H9 (cell line): ENCODE measurements around the gene MVB12A. TPM values are rescaled to one million over a fixed set of nuclear protein-coding genes. Genes with fewer than 3 reads are reported as not detected.

Source experiments
- DNase-seq: peaks from one replicate; pipeline ENCODE4 v3.0.0-alpha.2; 2017
- H2AFZ ChIP-seq: one replicate; pipeline ENCODE4 v1.6.1; 2013; ENCODE audit warnings: mild to moderate bottlenecking, low read length, control low read depth, moderate library complexity
- H2AK5ac ChIP-seq: 2 replicates; pipeline ENCODE4 v1.6.1; 2013; ENCODE audit warnings: low read length, control low read depth, mixed read lengths; ENCODE audit not compliant: insufficient read length
- H2BK120ac ChIP-seq: one replicate; pipeline ENCODE4 v1.6.1; 2013; ENCODE audit warnings: low read depth, mild to moderate bottlenecking, low read length, control low read depth, inconsistent platforms; ENCODE audit not compliant: poor library complexity, severe bottlenecking
- H2BK12ac ChIP-seq: 2 replicates; pipeline ENCODE4 v1.6.1; 2013; ENCODE audit warnings: low read length, control low read depth, mixed read lengths, low read depth; ENCODE audit not compliant: insufficient read length
- H2BK15ac ChIP-seq: 2 replicates; pipeline ENCODE4 v1.6.1; 2013; ENCODE audit warnings: low read depth, low read length, control low read depth
- H2BK20ac ChIP-seq: one replicate; pipeline ENCODE4 v1.6.1; 2013; ENCODE audit warnings: low read depth, mild to moderate bottlenecking, low read length, control low read depth, inconsistent platforms; ENCODE audit not compliant: poor library complexity, severe bottlenecking
- H2BK5ac ChIP-seq: 2 replicates; pipeline ENCODE4 v1.6.1; 2013; ENCODE audit warnings: low read length, control low read depth, mixed read lengths; ENCODE audit not compliant: insufficient read length
- H3K14ac ChIP-seq: 2 replicates; pipeline ENCODE4 v1.6.1; 2013; ENCODE audit warnings: low read length, control low read depth; ENCODE audit not compliant: insufficient read depth
- H3K18ac ChIP-seq: 2 replicates; pipeline ENCODE4 v1.6.1; 2013; ENCODE audit warnings: low read depth, mild to moderate bottlenecking, mixed read lengths, low read length, control low read depth; ENCODE audit not compliant: insufficient read length
- H3K23ac ChIP-seq: 2 replicates; pipeline ENCODE4 v1.6.1; 2013; ENCODE audit warnings: low read length, control low read depth, mixed read lengths, low read depth; ENCODE audit not compliant: insufficient read length
- H3K23me2 ChIP-seq: 2 replicates; pipeline ENCODE4 v1.6.1; 2013; ENCODE audit warnings: low read depth, mild to moderate bottlenecking, mixed read lengths, low read length, control low read depth; ENCODE audit not compliant: insufficient read length, poor library complexity, severe bottlenecking
- H3K27ac ChIP-seq: 2 replicates; pipeline ENCODE4 v1.5.1; 2013; ENCODE audit warnings: low read length, control low read depth, mixed read lengths, low read depth; ENCODE audit not compliant: insufficient read length
- H3K27me3 ChIP-seq: 2 replicates; pipeline ENCODE4 v1.6.1; 2013; ENCODE audit warnings: low read length, control low read depth, inconsistent platforms; ENCODE audit not compliant: insufficient read depth
- H3K4ac ChIP-seq: 2 replicates; pipeline ENCODE4 v1.6.1; 2013; ENCODE audit warnings: low read depth, mild to moderate bottlenecking, control low read depth, inconsistent platforms, low read length, moderate library complexity
- H3K4me1 ChIP-seq: 2 replicates; pipeline ENCODE4 v1.6.1; 2013; ENCODE audit warnings: low read length, control low read depth, inconsistent platforms; ENCODE audit not compliant: insufficient read depth
- H3K4me2 ChIP-seq: 2 replicates; pipeline ENCODE4 v1.6.1; 2013; ENCODE audit warnings: low read length, control low read depth, mixed read lengths; ENCODE audit not compliant: insufficient read length, insufficient read depth
- H3K56ac ChIP-seq: 2 replicates; pipeline ENCODE4 v1.6.1; 2013; ENCODE audit warnings: low read depth, mild to moderate bottlenecking, mixed read lengths, low read length, control low read depth; ENCODE audit not compliant: insufficient read length
- H3K79me1 ChIP-seq: 2 replicates; pipeline ENCODE4 v1.6.1; 2013; ENCODE audit warnings: low read depth, mild to moderate bottlenecking, moderate library complexity, low read length, control low read depth, inconsistent platforms; ENCODE audit not compliant: insufficient read depth, poor library complexity, severe bottlenecking
- H3K79me2 ChIP-seq: 2 replicates; pipeline ENCODE4 v1.6.1; 2013; ENCODE audit warnings: low read length, control low read depth, inconsistent platforms; ENCODE audit not compliant: insufficient read depth
- H3K9ac ChIP-seq: 2 replicates; pipeline ENCODE4 v1.6.1; 2013; ENCODE audit warnings: low read length, control low read depth, mixed read lengths; ENCODE audit not compliant: insufficient read length; ENCODE audit errors: extremely low read depth
- H3K9me3 ChIP-seq: one replicate; pipeline ENCODE4 v1.6.1; 2013; ENCODE audit warnings: low read depth, low read length, inconsistent platforms; ENCODE audit not compliant: control insufficient read depth
- H3T11ph ChIP-seq: one replicate; pipeline ENCODE4 v1.6.1; 2013; ENCODE audit warnings: mild to moderate bottlenecking, low read length, control low read depth, inconsistent platforms
- H4K20me1 ChIP-seq: one replicate; pipeline ENCODE4 v1.6.1; 2013; ENCODE audit not compliant: control insufficient read depth, insufficient read length, insufficient read depth
- H4K5ac ChIP-seq: 2 replicates; pipeline ENCODE4 v1.6.1; 2013; ENCODE audit warnings: low read depth, mild to moderate bottlenecking, mixed read lengths, low read length, control low read depth; ENCODE audit not compliant: insufficient read length
- H4K8ac ChIP-seq: replicated peaks from 2 replicates; pipeline ENCODE4 v1.6.1; 2013; ENCODE audit warnings: low read length, control low read depth, mixed read lengths, low read depth; ENCODE audit not compliant: insufficient read length
- H4K91ac ChIP-seq: 2 replicates; pipeline ENCODE4 v1.6.1; 2013; ENCODE audit warnings: low read depth, mild to moderate bottlenecking, moderate library complexity, mixed read lengths, low read length, control low read depth; ENCODE audit not compliant: insufficient read length
- H3K27ac Mint-ChIP-seq, 3 experiments: 2 replicates in 2 of 3; 3 replicates in 1 of 3; pipeline ENCODE4 v1.8.0; 2020 to 2021; ENCODE audit warnings: mixed read lengths in 3 of 3, mild to moderate bottlenecking in 1 of 3, moderate library complexity in 1 of 3
- H3K27me3 Mint-ChIP-seq: 2 replicates; pipeline ENCODE4 v1.8.0; 2021; ENCODE audit warnings: low read depth, mild to moderate bottlenecking, moderate library complexity, mixed read lengths
- H3K36me3 Mint-ChIP-seq, 3 experiments: 2 replicates in 2 of 3; 3 replicates in 1 of 3; pipeline ENCODE4 v1.8.0; 2020 to 2021; ENCODE audit warnings: low read depth in 3 of 3, mixed read lengths in 3 of 3; ENCODE audit not compliant: insufficient read depth in 1 of 3
- H3K4me1 Mint-ChIP-seq, 2 experiments: 2 replicates each; pipeline ENCODE4 v1.8.0; 2020; ENCODE audit warnings: mixed read lengths in 2 of 2
- H3K4me3 Mint-ChIP-seq, 2 experiments: 2 replicates in 1 of 2; 3 replicates in 1 of 2; pipeline ENCODE4 v1.8.0; 2020 to 2021; ENCODE audit warnings: mild to moderate bottlenecking in 2 of 2, mixed read lengths in 2 of 2, moderate library complexity in 1 of 2
- H3K9me3 Mint-ChIP-seq, 2 experiments: 2 replicates in 1 of 2; 3 replicates in 1 of 2; pipeline ENCODE4 v1.8.0; 2020; ENCODE audit warnings: mild to moderate bottlenecking in 2 of 2, mixed read lengths in 2 of 2, moderate library complexity in 1 of 2
- WGBS: extraction: QIAGEN DNeasy Blood & Tissue Kit; methylation state at CpG from one replicate; pipeline ENCODE4 v1.1.7; 2013; ENCODE audit warnings: missing lambda C conversion rate, low lambda C conversion rate, mixed read lengths; ENCODE audit not compliant: insufficient read length; ENCODE audit errors: extremely low coverage; 5-methylcytosine and 5-hydroxymethylcytosine counted together
- total RNA-seq: library from RNA; stranded (reverse); gene quantifications from 2 replicates; pipeline ENCODE4 v1.2.1, GENCODE V29; 2021
- TF ChIP-seq, protein P1 (sequence below): fragments of 200-600 bp; sonication (generic); conservative IDR thresholded peaks from 3 replicates; pipeline ENCODE4 v1.8.0; 2021; ENCODE audit warnings: antibody characterized with exemption, mild to moderate bottlenecking

MVB12A gene
- total RNA-seq, 1 experiment from 2014 or later: 50.4 TPM

DNA sequence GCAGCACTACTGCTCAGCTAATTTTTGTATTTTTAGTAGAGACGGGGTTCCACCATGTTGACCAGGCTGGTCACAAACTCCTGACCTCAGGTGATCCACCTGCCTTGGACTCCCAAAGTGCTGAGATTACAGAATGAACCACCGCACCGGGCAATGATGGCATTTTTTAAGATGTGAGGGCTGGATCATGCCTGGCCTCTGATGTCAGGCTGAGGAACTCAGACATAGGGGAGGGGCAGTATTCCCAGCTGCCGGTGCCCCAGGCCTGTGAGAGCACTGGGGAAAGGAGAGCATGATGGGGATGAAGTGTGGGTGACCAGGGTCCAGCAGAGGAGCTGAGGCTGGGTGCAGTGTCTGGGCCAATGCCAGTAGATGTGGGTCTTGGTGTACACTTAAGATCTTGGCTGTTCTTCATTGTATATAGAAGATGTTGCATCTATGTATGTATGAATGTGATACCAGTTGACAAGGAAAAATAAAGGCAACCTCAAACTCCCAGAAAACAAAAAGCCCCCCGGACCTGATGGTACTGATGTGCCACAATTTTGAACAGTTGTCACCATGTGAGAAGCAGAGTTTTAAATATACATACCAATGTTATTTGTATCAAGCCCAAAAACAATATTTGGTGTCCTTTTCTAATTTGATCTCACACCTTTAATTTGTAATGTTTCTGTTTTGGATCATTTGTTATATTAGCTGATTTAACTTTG is 39.3 kb upstream of the MVB12A start:
- Histone ChIP-seq H3K4me1 (no peaks in the 10 kb centered on the region; the same call in 1 of the 2 replicates), H2BK12ac (no peak overlapping the region), H3K9me3 (no peaks in the 10 kb centered on the region)

More for the DNA sequence above, 39.3 kb upstream of the MVB12A start:
- H2BK20ac ChIP-seq: no peak overlapping the region
- Mint-ChIP-seq H3K9me3 (peaks cover 9 to 10% of the 10 kb centered on the region in 2 experiments; a peak in 4 of 5 replicates), H3K36me3 (peaks cover 2 to 9% (median 3%) of the 10 kb centered on the region in 3 experiments; a peak in 4 of 7 replicates), H3K27me3 (no peaks in the 10 kb centered on the region), H3K4me3 (no peak overlapping the region), H3K4me1 (peaks cover 9 to 12% of the 10 kb centered on the region in 2 experiments), H3K27ac (no peak overlapping the region)
- H3K23me2 ChIP-seq: no peaks in the 10 kb centered on the region
- WGBS: no CpG with 5 or more reads among the region's 5 CpGs
- H2AK5ac ChIP-seq: no peak overlapping the region
- no peak overlapping the region for H4K5ac ChIP-seq
- no peak overlapping the region for H2BK15ac ChIP-seq
- no peak overlapping the region for H4K8ac ChIP-seq
- no peak overlapping the region for H3K4me2 ChIP-seq
- no peak overlapping the region for H3K27ac ChIP-seq
- H2AFZ ChIP-seq: no peak overlapping the region
- no peaks in the 10 kb centered on the region for H3K79me1 ChIP-seq
- no peak overlapping the region for H2BK5ac ChIP-seq
- no peaks in the 10 kb centered on the region for H3K79me2 ChIP-seq
- no peak overlapping the region for H3K18ac ChIP-seq
- no peak overlapping the region for H3K56ac ChIP-seq
- no peaks in the 10 kb centered on the region for H4K20me1 ChIP-seq
- no peak overlapping the region for H4K91ac ChIP-seq
- H3K9ac ChIP-seq: no peak overlapping the region
- TF ChIP-seq, protein P1, sequence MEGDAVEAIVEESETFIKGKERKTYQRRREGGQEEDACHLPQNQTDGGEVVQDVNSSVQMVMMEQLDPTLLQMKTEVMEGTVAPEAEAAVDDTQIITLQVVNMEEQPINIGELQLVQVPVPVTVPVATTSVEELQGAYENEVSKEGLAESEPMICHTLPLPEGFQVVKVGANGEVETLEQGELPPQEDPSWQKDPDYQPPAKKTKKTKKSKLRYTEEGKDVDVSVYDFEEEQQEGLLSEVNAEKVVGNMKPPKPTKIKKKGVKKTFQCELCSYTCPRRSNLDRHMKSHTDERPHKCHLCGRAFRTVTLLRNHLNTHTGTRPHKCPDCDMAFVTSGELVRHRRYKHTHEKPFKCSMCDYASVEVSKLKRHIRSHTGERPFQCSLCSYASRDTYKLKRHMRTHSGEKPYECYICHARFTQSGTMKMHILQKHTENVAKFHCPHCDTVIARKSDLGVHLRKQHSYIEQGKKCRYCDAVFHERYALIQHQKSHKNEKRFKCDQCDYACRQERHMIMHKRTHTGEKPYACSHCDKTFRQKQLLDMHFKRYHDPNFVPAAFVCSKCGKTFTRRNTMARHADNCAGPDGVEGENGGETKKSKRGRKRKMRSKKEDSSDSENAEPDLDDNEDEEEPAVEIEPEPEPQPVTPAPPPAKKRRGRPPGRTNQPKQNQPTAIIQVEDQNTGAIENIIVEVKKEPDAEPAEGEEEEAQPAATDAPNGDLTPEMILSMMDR: no peak
- no peak overlapping the region for H3K4ac ChIP-seq
- H3K14ac ChIP-seq: no peak overlapping the region
- H3T11ph ChIP-seq: no peak overlapping the region
- H2BK120ac ChIP-seq: no peak overlapping the region
- DNase-seq: no peak
- no peak overlapping the region for H3K23ac ChIP-seq
- no peaks in the 10 kb centered on the region for H3K27me3 ChIP-seq
